Stomach (tissue), 4 donors: ENCODE measurements around the gene PTH2.

Source experiments
- CTCF ChIP-seq, 7 experiments: fragments of 450-650 bp in 4 of 7; fragments of 200-600 bp in 3 of 7; sonication (generic) in 3 of 7; IDR thresholded peaks; one replicate each; pipeline ENCODE4 v1.5.1; 2016 to 2019; ENCODE audit warnings: antibody characterized with exemption in 7 of 7, control low read depth in 2 of 7, mild to moderate bottlenecking in 1 of 7
- POLR2AphosphoS5 ChIP-seq, 3 donors: sonication (generic); formaldehyde crosslinking; IDR thresholded peaks; one replicate each; pipeline ENCODE4 v1.6.1; 2016; ENCODE audit warnings: antibody characterized with exemption in 3 of 3

DNA sequence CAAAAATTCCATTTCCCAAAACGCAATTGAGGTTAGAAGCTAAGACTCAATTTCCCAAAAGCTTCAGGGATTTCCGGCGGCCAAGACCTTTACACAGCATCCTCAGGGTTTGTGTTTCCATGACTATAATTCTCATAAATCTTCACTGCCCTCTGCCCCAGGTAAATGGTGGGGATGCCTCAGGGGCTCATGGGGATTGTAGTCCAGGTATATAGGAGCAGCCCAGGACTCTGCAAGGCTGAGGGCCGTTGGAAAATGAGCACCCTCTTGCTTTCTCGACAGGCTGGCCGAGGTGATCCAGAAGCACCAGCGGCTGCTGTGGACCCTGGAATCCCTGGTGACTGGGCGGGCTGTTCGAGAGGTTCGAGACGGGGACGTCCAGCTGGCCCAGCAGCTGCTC is 36.1 kb upstream of the PTH2 start:
- TF ChIP-seq CTCF (IDR thresholded peaks at IDR 0.05) (no peak), POLR2AphosphoS5 (IDR thresholded peaks at IDR 0.05) (no peak)
